NCI-H2227 (cell line): Measurements from ENCODE around the gene DHDDS.
"Not testable (repeated sequence)": the region's sequence is repeated elsewhere in the genome, so short reads cannot be mapped to it uniquely, and the experiment has no call there.

Experiments used
- DNase-seq: peaks from one replicate; lab custom pipeline; 2025; ENCODE audit not compliant: unreplicated experiment; lab: John Stamatoyannopoulos, UW

The DHDDS gene

GRCh38 chr1:26431979-26432695, at the start of gene DHDDS:
Gene DHDDS (plus strand): TSS chr1:26432321. CDS start chr1:26432946, 625 bp downstream.
- peak; percentile 100 for DNase-seq

- no peak for DNase-seq
These were observed 48.0 kb upstream of the DHDDS start for GRCh38 chr1:26384076-26384475.

- DNase-seq: not testable (repeated sequence)
These were observed 47.1 kb upstream of the DHDDS start for GRCh38 chr1:26385063-26385462.

GRCh38 chr1:26387447-26387846, 44.7 kb upstream of the DHDDS start:
- no peak for DNase-seq

- DNase-seq: no peak
These were observed 43.2 kb upstream of the DHDDS start for GRCh38 chr1:26388791-26389445.

GRCh38 chr1:26389604-26390247, 42.4 kb upstream of the DHDDS start:
- no peak for DNase-seq

GRCh38 chr1:26391450-26391849, 40.7 kb upstream of the DHDDS start:
- peak; percentile 29 for DNase-seq

GRCh38 chr1:26395754-26396153, 36.4 kb upstream of the DHDDS start:
- no peak for DNase-seq

GRCh38 chr1:26399034-26399433, 33.1 kb upstream of the DHDDS start:
- no peak for DNase-seq

GRCh38 chr1:26401891-26402290, 30.2 kb upstream of the DHDDS start:
- DNase-seq: no peak

- DNase-seq: no peak
These were observed 28.5 kb upstream of the DHDDS start for GRCh38 chr1:26403656-26404055.

- DNase-seq: no peak
These were observed 27.5 kb upstream of the DHDDS start for GRCh38 chr1:26404641-26405040.

- DNase-seq: no peak
These were observed 26.7 kb upstream of the DHDDS start for GRCh38 chr1:26405281-26405915.

- no peak for DNase-seq
These were observed 23.5 kb upstream of the DHDDS start for GRCh38 chr1:26408604-26409003.

GRCh38 chr1:26409191-26409807, 22.8 kb upstream of the DHDDS start:
- DNase-seq: peak; percentile 51

GRCh38 chr1:26410706-26411623, 21.2 kb upstream of the DHDDS start, which contains the start of gene LIN28A:
Gene LIN28A (plus strand): TSS chr1:26410817. CDS start chr1:26410892, 75 bp downstream.
- DNase-seq: peak; percentile 49

GRCh38 chr1:26411624-26412074, 20.5 kb upstream of the DHDDS start:
- DNase-seq: peak; percentile 26

GRCh38 chr1:26412180-26412840, 19.8 kb upstream of the DHDDS start:
- peak; percentile 68 for DNase-seq

- no peak for DNase-seq
These were observed 19.1 kb upstream of the DHDDS start for GRCh38 chr1:26413031-26413430.
